ENCODE measurements around the gene TBC1D1.

GRCh38 chr4:38024206-38024509 lies 133.3 kb downstream of the TBC1D1 start:
- TF ChIP-seq GATA2 (IDR thresholded peaks at IDR 0.05; ENCODE audit: low read depth, low read length) (peak; percentile 53), GATA3 (IDR thresholded peaks at IDR 0.05; ENCODE audit: low read depth, low read length) (0 out of 2 replicates have a peak, but pooled peaks have one; percentile 35)

Data from SH-SY5Y (cell line).